Measurements from ENCODE around the gene B4GAT1.

Gene B4GAT1

DNA sequence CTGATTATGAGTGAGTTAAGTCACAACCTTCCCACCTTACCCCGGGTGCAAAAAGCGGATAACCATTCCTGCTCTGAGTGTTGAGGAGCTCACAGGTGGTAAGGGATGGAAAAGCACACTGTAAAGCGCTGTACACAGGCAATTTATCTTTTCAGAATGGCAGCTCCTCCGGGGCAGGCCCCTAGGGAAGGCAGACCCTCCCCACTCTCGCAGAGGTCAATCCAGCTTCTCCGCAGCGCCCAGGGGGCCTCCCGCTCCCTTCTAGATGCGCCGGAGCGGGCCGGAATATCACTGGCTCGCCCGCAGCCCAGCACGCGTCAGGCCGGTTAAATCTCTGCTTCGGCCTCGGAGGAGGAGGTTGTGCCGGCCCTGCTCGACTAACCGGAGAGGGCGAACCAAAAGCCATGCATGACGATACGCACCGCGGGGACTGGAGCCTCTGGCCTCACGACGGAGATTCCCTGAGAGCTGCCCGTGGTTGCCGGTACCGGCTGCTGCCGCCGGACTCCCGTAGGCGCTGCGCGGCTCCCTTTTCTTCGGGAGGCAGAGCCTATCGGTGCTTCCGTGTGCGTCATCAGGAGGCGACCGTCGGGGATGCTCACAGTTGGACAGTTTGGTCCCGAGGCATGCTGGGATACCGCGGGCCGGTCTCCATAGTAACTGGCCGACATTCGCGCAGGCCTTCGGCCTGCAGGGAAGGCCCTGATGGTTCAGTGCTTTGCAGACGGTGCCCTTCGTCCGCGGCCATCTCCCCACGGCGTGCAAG lies 2.7 kb downstream of the B4GAT1 start, which contains the start of gene BRMS1:
TSS of gene BRMS1 (minus strand) at position 555 of the 766 bp plus-strand sequence. CDS start 2,870 bp downstream, outside the sequence.
- peak within 1 kb of the TSS; percentile 85 for H3K4me3 ChIP-seq (replicated peaks; ENCODE audit: low read depth, low read length)
- DNase-seq (ENCODE audit: extremely low read depth, low read depth), result peak; percentile 88
- TF ChIP-seq, protein P1, sequence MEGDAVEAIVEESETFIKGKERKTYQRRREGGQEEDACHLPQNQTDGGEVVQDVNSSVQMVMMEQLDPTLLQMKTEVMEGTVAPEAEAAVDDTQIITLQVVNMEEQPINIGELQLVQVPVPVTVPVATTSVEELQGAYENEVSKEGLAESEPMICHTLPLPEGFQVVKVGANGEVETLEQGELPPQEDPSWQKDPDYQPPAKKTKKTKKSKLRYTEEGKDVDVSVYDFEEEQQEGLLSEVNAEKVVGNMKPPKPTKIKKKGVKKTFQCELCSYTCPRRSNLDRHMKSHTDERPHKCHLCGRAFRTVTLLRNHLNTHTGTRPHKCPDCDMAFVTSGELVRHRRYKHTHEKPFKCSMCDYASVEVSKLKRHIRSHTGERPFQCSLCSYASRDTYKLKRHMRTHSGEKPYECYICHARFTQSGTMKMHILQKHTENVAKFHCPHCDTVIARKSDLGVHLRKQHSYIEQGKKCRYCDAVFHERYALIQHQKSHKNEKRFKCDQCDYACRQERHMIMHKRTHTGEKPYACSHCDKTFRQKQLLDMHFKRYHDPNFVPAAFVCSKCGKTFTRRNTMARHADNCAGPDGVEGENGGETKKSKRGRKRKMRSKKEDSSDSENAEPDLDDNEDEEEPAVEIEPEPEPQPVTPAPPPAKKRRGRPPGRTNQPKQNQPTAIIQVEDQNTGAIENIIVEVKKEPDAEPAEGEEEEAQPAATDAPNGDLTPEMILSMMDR (IDR thresholded peaks at IDR 0.05; ENCODE audit: low read depth, low read length, missing control alignments), result no peak

DNA sequence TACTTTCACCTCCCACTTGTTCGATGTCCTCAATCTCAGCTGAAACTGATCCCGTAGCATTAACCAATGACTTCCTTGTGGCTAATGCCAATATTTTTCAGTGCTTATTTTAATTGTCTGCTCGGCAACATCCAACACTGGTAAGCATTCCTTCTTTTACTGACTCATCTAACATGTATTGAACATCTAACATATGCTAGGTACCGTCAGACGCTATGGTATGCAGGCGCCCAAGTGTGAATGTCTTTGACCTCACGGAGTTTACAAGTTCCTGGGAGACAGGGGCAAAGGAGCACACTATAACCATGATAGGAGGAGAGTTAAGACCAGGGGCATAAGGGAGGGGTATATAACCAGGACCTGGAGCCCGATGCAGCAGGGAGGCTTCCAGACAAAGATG lies 4.3 kb downstream of the B4GAT1 start:
- no peak for DNase-seq (ENCODE audit: extremely low read depth, low read depth)
- TF ChIP-seq, protein P1 (IDR thresholded peaks at IDR 0.05; ENCODE audit: low read depth, low read length, missing control alignments), result no peak
- no peak overlapping the region for H3K4me3 ChIP-seq (replicated peaks; ENCODE audit: low read depth, low read length)

DNA sequence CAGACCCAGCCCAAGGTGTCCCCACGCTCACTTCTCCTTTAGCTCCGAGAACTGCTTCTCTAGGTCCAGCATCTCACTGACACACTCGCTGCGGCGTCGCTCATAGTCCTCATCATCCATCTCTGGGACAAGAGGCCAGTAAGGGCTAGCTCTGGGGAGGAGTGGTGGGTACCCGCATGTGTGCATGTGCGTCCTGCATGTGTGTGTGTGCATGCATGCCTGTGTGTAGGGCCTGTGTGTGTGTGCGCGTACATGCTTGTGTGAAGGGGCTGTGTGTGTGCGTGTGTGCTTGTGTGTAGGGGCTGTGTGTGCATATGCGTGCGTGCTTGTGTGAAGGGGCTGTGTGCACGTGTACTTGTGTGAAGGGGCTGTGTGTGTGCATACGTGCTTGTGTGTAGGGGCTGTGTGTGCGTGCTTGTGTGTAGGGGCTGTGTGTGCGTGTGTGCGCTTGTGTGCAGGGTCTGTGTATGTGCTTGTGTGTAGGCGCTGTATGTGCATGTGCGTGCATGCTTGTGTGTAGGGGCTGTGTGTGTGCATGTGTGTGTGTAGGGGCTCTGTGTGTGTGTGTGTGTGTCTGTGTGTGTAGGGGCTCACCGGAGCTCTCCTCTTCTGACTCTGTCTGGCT lies 5.8 kb downstream of the B4GAT1 start:
- no peak for DNase-seq (ENCODE audit: extremely low read depth, low read depth)
- no peak overlapping the region for H3K4me3 ChIP-seq (replicated peaks; ENCODE audit: low read depth, low read length)
- TF ChIP-seq, protein P1 (IDR thresholded peaks at IDR 0.05; ENCODE audit: low read depth, low read length, missing control alignments), result no peak

DNA sequence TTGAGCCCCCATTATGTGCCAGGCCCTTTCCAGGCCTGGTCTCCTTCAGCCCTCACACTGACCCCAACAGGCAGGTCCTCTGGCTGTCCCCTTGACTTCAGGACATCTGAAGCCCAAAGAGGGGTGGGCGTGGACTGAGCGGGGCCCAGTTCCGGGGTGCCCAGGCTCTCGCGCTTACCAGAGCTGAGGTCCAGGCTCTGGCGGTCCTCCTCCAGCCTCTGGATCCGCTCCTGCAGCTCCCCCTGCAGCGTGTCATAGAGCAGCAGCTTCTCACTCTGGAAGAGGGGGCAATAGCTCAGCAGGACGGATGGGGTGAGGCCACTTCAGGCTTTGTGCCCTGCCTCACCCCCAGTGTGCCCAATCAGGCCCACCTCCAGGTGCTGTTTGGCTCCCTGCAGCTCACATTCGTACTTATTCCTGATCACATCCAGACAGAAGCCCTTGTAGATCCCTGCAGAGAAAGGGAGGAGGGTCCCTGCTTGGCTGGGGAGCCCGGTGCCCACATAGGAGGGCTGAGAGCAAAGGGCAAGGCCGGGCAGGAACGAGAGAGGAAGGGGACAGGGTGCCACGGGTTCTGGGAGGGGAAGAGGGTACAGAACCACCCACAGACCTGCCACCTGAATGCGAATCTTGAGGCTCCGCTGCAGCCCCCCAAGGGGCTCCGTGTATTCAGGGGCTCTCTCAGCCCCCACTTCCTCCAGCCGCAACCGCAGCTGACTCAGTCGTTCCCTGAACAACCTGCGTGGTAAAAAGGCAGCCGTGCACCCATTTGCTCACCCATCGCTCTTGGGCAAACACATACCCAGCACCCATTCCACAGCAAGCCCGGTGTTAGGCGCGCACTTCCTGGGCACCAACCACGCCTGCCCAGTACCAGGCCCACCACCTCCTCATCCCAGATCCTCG lies 6.6 kb downstream of the B4GAT1 start:
- no peak for DNase-seq (ENCODE audit: extremely low read depth, low read depth)
- no peak overlapping the region for H3K4me3 ChIP-seq (replicated peaks; ENCODE audit: low read depth, low read length)
- TF ChIP-seq, protein P1 (IDR thresholded peaks at IDR 0.05; ENCODE audit: low read depth, low read length, missing control alignments), result no peak

DNA sequence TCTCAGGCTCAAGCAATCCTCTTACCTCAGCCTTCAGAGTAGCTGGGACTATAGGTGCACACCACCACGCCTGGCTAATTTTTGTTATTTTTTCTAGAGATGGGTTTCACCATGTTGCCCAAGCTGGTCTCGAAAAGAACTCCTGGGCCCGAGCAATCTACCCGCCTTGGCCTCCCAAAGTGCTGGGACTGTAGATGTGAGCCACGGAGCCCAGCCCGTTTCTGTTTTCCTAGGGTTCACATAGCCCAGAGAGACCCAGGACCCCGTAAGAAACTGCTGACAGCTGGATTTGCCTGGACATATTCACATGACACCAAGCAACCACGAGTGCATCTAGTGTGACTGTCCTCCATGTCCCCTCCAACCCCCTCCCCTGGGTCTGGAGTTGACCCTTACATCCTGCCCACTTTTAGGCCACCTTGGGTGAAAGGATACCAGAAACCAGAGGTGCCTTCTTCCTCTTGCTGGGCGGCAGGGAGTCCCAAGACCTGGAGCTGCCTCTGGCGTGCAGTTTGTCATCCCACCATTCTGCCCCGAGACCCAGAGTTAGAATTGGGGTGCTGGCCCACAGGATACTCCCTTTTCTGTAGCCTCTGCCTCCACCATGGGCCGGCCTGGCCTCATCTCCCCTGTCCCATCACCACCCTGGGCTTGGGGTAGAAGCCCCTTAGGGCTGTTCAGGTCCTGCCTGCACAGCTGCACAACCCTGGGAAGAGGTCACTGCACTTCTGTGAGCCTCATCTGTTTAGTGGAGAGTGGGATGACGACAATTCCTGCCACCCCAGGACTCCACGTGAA lies 7.5 kb downstream of the B4GAT1 start:
- TF ChIP-seq, protein P1 (IDR thresholded peaks at IDR 0.05; ENCODE audit: low read depth, low read length, missing control alignments), result no peak
- no peak overlapping the region for H3K4me3 ChIP-seq (replicated peaks; ENCODE audit: low read depth, low read length)
- no peak for DNase-seq (ENCODE audit: extremely low read depth, low read depth)

DNA sequence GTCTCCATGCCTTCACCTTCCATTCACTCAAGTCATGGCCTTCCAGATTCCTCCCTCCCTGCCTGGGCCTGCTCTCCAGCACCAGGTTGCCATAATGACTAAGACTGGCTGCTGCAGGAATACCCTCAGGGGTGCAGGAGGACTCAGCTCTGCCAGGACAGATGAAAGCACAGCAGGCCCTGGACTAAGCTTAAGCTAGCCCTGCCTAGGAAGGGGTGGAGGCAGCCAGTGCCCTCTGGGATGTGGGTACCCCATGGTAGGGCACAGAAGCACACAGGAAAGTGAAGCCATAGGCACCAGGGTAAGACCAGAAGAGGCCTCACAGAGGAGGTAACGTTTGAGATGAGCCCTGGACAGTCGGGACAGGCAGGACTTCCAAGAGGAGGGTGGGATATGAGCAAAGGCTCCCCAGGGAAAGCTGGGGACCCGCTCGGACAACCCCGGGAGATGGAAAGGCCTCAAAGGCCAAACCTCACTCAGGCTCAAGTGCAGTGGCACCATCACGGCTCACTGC lies 8.2 kb downstream of the B4GAT1 start:
- DNase-seq (ENCODE audit: extremely low read depth, low read depth), result no peak
- TF ChIP-seq, protein P1 (IDR thresholded peaks at IDR 0.05; ENCODE audit: low read depth, low read length, missing control alignments), result no peak

More for the DNA sequence above, 8.2 kb downstream of the B4GAT1 start:
- no peak overlapping the region for H3K4me3 ChIP-seq (replicated peaks; ENCODE audit: low read depth, low read length)
